Measurements from ENCODE around the gene LRP5.

Gene LRP5

DNA sequence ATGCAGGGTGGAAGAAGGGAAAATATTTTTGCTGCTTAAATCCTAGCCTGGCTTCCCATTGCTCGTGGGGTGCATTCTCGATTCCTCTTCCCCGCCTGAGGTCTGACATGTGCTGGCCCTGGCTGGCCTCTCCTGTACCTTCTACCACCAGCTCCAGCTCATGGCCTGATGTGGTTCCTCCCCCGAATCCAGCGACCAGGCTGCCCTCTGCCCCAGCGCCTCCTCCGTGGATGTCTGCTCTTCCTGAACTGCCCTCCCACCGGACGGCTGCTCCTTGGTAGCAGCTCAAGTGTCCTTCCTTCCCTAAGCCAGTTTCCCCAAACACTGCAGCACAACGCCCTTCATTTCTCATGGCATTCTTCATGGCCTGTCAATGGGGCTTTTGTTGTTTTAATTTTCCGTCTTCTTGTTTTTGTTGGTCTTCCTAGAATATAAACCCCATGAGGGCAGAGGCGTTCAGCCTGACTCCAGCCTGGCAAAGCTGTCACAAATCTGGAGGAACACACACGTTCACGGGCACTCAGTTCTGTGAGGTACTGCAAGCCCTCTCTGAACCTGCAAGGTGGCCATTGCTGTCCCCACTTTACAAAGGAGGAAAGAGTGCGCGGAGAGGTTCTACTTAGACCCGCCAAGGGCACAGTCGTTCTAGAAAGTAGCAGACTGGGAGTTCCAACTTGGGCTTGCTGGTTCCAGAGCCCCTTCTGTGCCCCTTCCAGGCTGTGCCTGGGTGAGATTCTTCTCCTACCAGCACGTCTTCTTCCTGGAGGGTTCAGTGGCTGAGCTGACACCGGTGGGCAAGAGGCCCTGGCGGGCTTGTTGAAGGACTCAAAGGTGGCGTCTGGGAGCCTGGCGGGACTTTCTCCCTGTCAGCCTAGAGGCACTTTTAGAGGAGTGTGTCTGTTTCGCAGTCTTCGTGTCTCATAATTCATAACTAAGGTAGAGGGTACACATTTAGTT, 953 bp upstream of the LRP5 start:
- FAIRE-seq: no peak

DNA sequence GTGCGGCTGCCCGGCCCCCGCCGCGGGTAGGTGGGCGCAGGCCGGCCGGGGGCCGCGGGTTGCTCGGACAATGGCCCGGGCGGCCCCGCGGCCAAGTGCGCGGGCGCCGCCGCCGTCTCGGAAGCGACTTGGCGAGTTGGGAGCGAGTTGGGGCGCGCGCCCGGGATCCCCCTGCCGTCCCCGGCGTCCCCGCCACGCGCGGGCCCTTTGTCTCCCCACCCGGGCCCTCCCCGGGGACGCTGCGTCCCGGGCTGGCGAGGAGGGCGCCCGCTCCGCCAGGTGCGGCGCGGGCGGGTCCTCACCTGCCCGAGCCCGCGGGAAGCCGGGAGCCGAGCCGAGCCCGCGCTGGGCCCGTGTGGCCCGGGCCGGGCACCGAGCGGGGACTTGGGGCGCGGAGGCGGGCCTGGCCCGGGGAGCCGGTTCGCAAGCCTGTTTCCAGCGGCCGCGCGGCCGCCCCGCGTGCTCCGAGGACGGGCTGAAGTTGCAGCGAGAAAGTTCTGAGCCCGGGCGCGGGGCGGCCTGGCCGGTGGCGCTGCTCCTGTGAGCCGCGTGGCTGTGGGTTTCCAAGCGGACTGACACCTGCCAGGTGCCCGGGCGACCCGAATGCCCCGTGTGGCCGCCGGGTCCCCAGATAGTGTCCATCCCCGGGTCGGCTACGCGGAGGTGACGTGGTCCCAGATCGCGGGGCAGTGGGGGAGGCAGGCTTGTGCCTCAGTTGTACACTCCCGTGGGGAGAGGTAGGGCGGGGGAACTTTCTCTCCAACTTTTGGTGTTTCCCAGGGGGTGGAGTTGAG, 586 bp downstream of the LRP5 start:
- FAIRE-seq: no peak

GRCh38 chr11:68313574-68314202, 1.3 kb downstream of the LRP5 start:
- FAIRE-seq: no peak

DNA sequence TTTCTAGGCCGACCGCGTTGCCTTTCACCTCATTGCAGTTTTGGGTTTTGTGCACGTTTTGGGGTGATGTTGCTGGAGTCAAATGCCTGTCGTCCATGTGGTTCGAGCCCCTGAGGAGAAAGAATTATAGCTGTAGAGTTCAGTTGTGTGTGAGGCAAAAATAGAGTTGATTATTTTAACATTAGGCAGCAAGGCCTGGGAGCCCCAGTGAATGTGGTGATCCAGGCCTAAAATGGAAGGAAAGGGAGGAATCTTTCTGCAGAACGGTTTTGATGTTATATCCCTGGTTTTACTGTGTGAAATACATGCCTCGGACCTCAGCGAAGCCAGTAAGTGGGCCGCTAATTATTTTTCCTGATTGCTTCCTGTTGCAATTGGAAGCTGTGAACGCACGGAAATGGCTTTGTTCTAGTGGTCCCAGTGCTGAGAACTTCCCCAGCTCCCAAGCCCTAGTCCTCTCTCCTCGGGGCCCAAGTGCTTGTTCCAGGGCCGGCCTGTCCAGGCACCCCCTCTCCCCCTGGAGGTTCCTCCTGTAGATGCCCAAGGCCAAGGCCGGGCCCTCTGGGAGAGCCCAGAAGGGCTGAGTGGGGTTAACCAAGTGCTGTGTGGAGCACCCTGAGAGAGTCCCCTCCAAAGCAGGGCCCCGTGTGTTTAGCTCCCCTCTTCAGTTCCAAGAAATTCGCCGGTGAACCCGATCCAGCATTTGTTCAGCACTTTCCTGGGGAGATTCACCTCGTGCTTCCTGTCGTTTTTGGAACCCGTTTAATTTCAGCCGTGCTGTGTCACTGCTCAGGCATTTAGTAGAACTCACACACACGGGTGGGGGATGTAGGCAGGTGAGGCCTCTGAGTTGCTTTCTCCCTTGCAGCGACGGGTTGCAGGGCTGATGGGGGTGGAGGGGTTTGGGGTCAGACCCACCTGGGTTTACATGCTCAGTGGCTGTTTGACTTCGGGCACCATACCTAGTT, 2.1 kb downstream of the LRP5 start:
- no peak for FAIRE-seq

DNA sequence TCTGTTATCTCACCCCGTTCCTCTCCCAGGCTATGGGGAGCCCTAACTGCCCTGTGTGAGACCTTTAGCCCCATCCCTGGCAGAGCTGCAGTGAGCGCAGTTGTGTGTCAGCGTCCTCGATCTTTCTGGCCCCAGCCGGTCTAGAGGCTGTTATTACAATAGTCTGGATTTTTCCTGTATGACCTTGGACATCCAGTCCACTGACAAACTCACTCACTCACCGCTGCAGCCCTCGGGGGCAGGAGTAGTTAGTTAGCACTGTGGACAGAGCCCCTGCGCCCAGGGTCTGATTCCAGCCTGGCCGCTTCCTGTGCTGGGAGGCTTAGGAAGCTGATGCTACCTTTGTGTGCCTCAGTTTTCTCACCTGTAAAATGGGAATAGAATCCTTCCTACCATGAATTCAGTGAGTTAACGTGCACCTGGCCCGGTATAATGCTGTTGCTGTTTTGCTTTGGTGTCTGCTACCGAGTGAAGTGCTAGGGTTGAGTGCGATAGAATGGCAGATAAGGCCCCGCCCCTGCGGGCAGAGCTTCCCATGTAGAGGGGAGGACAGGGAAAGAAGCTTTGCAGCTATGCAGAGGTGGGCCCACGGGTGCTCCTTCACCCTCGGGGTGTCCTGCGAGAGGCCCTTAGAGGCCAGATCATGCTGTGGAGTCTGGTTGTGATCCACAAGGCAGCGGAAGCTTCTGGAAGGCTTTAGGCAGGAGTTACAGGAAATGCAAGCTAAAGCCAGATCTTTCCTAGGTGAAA, 3.0 kb downstream of the LRP5 start:
- FAIRE-seq: no peak

- FAIRE-seq: no peak
Measured at GRCh38 chr11:68317147-68317785, 4.9 kb downstream of the LRP5 start.

GRCh38 chr11:68321293-68322051, 9.1 kb downstream of the LRP5 start:
- FAIRE-seq: no peak

DNA sequence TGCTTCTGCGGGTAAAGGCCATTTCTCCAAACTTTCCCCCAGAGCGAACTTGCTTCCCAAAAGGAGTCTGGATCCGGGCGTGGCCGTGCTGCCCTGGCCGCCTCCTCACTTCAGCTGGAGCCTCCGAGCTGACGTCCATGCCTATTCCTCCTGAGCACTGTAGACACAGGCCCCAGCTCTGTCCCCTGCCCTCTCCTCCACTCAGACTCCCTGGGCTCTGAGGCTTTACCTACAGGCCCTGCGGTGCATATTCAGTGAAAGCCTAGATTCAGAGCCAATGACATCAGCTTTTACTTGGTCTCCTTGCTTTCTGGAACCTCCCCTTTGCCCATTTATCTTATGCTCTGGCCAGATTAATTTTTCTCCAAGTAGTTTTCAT, 9.7 kb downstream of the LRP5 start:
- no peak for FAIRE-seq

DNA sequence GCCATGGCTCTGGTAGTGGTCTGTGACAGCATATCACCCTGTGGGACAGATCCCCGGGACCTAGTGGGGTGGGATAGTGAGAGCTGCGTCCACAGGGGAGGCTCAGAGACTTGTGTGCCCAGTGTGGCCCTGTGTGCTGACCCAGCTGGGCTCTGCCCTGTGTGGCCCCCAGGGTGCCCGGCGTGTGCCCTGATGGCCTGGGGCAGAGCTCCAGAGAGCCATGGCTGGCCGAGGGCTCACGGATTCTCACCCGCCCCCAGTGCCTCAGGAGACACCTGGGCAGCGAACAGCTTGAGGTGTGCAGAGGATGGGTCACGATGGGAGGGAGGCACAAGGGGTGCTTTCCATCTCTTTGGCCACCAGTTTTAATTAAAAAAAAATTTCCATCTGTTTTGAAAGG, 11.8 kb downstream of the LRP5 start:
- no peak for FAIRE-seq

DNA sequence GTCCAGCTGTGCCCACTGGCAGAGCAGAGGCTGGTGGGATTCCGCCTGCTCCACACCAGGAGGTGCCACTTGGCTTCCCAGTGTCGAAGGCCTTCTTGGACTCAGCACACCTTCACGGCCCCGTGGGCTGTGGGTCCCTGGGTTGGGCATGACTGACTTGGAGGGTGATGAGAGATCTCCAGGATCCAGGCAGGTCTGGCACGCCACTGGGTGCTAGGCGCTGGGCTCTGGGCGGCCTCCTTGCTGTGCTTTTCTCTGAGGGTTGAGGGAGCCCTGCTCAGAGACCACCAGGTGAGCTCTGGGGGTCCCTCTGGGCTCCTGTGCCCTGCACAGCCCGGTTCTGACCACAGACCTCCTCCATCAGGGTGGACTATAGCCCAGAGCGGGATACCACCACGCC, 12.3 kb downstream of the LRP5 start:
- FAIRE-seq: no peak

- FAIRE-seq: no peak
Measured at GRCh38 chr11:68325183-68325906, 13.0 kb downstream of the LRP5 start.

DNA sequence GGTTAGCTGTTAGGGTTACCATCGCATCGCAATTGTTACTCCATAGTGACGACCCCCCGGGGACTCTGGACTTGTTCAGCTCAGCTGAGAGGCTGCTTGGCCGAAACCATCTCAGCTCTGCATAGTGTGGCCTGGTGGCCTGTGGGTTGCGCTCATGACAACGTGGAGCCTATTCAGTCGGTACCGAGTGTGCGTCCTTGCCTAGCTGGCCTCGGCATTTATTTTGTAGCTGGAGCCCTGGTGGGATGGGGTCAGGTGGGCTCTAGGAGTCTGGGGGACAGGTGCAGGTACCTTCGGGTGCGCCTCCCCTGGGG, 13.5 kb downstream of the LRP5 start:
- FAIRE-seq: no peak

- FAIRE-seq: no peak
Measured at GRCh38 chr11:68326334-68327215, 14.2 kb downstream of the LRP5 start.

DNA sequence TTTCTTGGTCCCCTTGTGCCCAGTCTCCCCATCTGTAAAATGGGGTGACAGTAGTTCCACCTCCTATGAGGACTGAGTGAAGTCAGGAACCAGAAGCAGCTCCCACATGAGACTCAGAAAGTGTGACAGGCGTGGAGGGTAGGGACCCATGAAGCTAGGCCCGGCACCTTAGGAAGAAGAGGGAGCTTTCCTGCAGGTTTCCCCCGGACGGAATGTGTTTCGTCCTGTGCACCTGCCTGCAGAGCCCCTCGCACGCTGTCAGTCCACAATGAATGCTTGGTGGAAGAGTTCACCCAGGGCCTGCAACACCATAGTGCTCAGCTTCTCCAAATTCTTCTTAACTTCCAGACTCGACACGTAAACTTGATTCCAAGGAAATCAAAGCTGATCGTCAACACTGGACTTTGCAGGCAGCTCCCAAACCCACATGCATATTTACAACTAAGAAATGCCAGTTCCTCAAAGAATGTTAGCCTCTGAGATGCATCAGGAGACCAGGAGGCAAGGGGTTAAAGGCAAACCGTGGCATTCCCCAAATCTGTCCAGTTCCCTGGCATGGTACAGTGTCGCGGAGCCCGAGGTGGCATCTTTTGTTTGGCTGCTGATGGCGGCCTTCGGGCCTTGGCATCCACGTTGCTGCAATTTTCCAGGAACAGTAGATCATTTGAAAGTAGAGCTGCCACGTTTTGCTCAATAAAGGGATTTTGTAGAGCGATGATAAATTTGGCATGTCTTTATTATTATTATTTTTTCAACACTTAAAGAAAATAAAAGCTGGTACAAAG, 15.4 kb downstream of the LRP5 start:
- FAIRE-seq: no peak

DNA sequence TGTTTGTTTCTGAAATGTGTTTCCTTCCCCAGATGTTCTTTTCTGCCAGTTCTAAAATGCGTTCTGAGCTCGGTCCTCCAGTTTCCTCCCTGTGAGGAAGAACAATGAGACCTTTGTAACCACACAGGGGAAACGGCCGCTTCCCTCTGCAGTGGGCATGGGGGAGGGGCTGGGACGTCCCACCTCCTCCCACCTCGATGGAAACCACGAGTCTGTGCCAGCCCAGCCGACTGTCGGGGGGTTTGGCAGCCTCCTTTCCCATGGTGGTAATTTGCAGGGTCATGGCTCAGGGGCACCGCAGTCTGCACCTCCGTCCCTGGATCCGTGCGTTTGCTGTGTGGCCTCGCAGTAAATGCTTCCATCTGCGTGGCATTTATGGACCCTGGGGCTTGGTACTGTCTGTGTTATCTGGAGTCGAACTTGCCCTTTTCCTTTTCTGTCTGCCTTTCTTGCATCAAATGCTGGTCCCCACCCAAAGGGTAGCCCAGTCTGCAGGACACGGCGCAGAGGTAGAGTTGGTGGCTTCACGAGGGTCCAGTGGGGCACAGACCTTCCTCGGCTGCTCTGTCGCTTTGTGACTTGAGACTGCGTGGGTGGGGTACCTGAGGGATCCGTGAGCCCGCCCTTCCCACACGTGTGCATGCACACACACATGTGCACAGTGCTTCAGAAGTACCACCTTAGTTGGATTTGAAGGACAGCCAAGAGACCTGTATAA, 16.1 kb downstream of the LRP5 start:
- FAIRE-seq: no peak

GRCh38 chr11:68329536-68329935, 17.1 kb downstream of the LRP5 start:
- no peak for FAIRE-seq
